GM12872 (cell line): ENCODE measurements around the gene ELL2.

Experiments used
- TF ChIP-seq, protein P1 (sequence below): IDR thresholded peaks from 3 replicates; pipeline ENCODE4 v1.5.1; 2011; ENCODE audit warnings: low read depth, mild to moderate bottlenecking, low read length, moderate library complexity; ENCODE audit not compliant: insufficient read depth

The ELL2 gene

GRCh38 chr5:95927927-95928723 is 33.5 kb downstream of the ELL2 start:
- TF ChIP-seq, protein P1, sequence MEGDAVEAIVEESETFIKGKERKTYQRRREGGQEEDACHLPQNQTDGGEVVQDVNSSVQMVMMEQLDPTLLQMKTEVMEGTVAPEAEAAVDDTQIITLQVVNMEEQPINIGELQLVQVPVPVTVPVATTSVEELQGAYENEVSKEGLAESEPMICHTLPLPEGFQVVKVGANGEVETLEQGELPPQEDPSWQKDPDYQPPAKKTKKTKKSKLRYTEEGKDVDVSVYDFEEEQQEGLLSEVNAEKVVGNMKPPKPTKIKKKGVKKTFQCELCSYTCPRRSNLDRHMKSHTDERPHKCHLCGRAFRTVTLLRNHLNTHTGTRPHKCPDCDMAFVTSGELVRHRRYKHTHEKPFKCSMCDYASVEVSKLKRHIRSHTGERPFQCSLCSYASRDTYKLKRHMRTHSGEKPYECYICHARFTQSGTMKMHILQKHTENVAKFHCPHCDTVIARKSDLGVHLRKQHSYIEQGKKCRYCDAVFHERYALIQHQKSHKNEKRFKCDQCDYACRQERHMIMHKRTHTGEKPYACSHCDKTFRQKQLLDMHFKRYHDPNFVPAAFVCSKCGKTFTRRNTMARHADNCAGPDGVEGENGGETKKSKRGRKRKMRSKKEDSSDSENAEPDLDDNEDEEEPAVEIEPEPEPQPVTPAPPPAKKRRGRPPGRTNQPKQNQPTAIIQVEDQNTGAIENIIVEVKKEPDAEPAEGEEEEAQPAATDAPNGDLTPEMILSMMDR, result no peak

- TF ChIP-seq, protein P1, result no peak
These were observed 35.7 kb downstream of the ELL2 start for GRCh38 chr5:95925939-95926338.

- TF ChIP-seq, protein P1, result no peak
These were observed 36.3 kb downstream of the ELL2 start for GRCh38 chr5:95925378-95925744.

- TF ChIP-seq, protein P1, result no peak
These were observed 36.8 kb downstream of the ELL2 start for GRCh38 chr5:95924720-95925377.

DNA sequence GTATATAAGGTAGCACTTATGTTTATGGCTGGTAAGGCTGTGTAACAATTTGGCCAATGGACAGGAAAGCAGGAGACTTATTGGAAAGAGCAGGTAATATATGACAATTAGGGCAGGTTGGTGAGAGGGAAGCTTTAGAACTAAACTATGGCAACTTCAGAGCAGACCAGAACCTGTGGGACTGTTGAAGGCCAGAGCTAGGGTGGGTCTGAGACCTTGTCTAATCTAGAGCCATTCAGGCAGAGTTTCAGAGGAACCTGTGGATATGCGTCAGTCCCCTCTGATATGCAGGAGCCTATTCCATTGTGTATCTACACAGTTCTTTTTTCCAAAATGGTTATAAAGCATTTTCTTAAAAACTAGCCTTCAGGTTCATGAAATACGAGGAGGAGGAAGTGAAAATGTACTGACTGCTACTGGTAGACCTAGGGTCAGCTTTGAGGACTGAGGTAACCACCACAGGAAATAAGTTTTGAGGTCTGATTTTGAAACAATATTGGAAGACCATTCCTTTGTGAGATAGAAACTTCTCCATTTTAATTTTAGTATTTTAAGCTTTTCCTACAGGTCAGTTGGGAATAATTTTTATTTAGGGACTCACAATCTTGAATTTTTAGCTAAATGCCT is 37.6 kb downstream of the ELL2 start:
- TF ChIP-seq, protein P1, result no peak

DNA sequence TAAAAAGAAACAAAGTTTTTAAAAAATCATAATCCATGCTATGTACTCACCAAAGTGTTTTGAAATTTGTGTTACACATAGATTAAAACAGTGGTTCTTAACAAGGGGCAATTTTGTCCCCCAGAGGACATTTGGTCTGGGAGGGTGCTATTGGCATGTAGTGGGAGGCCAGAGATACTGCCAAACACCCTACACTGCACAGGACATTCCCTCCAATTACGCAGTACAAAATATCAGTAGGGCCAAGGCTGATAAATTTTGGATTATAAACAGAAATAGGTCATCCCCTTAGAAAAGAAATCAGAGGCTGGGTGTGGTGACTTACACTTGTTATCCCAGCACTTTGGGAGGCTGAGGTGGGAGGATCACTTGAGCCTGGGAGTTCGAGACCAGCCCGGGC is 38.9 kb downstream of the ELL2 start:
- TF ChIP-seq, protein P1, result no peak

DNA sequence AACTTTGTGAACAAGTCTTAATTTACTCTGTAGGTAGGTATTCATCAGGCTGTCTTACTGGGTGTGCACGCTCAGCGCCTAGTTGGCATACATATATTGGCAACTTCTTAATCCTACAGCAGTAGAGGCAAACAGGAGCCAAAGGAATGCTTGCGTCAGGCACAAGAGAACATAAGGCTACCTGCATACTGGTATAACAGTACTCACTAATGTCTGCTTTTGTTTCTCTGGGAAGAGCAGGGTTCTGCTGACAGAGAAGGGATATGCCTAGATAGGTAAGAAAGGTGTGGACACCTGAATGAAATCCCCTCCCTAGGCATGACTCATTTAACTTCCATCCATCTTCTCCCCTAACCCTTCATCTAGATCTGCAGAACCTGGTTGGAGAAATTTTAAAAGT is 40.1 kb downstream of the ELL2 start:
- TF ChIP-seq, protein P1, result no peak
